NCI-H345 treated with DMSO at 0.1 percent for 48 hours (cell line): Measurements from ENCODE around the gene BST2.
"Not testable (repeated sequence)": the region's sequence is repeated elsewhere in the genome, so short reads cannot be mapped to it uniquely, and the experiment has no call there.

Experiments used
- DNase-seq: peaks from one replicate; lab custom pipeline; 2025; ENCODE audit not compliant: unreplicated experiment; lab: John Stamatoyannopoulos, UW

The BST2 gene

GRCh38 chr19:17390665-17391370, 14.6 kb downstream of the BST2 start:
- peak; percentile 50 for DNase-seq

- DNase-seq: no peak
These were observed 15.3 kb downstream of the BST2 start for GRCh38 chr19:17389957-17390664.

- DNase-seq: no peak
These were observed 16.1 kb downstream of the BST2 start for GRCh38 chr19:17389288-17389687.

- peak; percentile 4 for DNase-seq
These were observed 19.4 kb downstream of the BST2 start for GRCh38 chr19:17385878-17386611.

- no peak for DNase-seq
These were observed 24.8 kb downstream of the BST2 start for GRCh38 chr19:17380426-17381138.

GRCh38 chr19:17379221-17379631, 26.2 kb downstream of the BST2 start:
- no peak for DNase-seq

- no peak for DNase-seq
These were observed 27.2 kb downstream of the BST2 start for GRCh38 chr19:17378271-17378670.

- DNase-seq: no peak
These were observed 28.4 kb downstream of the BST2 start, which contains the start of gene PLVAP for GRCh38 chr19:17376935-17377600. TSS of gene PLVAP (minus strand) at chr19:17377342. CDS start at chr19:17377288, 54 bp downstream.

GRCh38 chr19:17370026-17370587, 35.3 kb downstream of the BST2 start:
- DNase-seq: no peak

- no peak for DNase-seq
These were observed 40.1 kb downstream of the BST2 start for GRCh38 chr19:17365361-17365760.

GRCh38 chr19:17363852-17364605, 41.4 kb downstream of the BST2 start:
- not testable (repeated sequence) for DNase-seq

GRCh38 chr19:17359905-17360800, 45.3 kb downstream of the BST2 start:
- DNase-seq: no peak

GRCh38 chr19:17358395-17358794, 47.0 kb downstream of the BST2 start:
- no peak for DNase-seq

GRCh38 chr19:17357724-17358123, 47.7 kb downstream of the BST2 start:
- DNase-seq: no peak

- no peak for DNase-seq
These were observed 48.3 kb downstream of the BST2 start for GRCh38 chr19:17357078-17357666.

- DNase-seq: no peak
These were observed 52.0 kb downstream of the BST2 start for GRCh38 chr19:17353386-17353785.
